ENCODE results near the gene RAB11A.
A peak's percentile ranks its signal among the peaks of the same experiment; 100 is the strongest.

RAB11A gene

GRCh38 chr15:65869126-65869953 lies at the start of gene RAB11A:
Gene RAB11A, plus strand, starts transcription at chr15:65869491. Its CDS starts 95 bp downstream, at chr15:65869586.
- DNase-seq = peak; percentile 75

- peak; percentile 33 for DNase-seq
Observed at GRCh38 chr15:65819563-65819960, 49.7 kb upstream of the RAB11A start.

- DNase-seq = no peak
Observed at GRCh38 chr15:65821070-65821469, 48.2 kb upstream of the RAB11A start.

- DNase-seq = no peak
Observed at GRCh38 chr15:65822316-65822715, 47.0 kb upstream of the RAB11A start.

- peak; percentile 18 for DNase-seq
Observed at GRCh38 chr15:65824031-65824743, 45.1 kb upstream of the RAB11A start.

- no peak for DNase-seq
Observed at GRCh38 chr15:65824941-65825544, 44.2 kb upstream of the RAB11A start.

GRCh38 chr15:65827065-65827464 lies 42.2 kb upstream of the RAB11A start:
- DNase-seq = no peak

- no peak for DNase-seq
Observed at GRCh38 chr15:65828585-65828984, 40.7 kb upstream of the RAB11A start.

- no peak for DNase-seq
Observed at GRCh38 chr15:65829130-65829764, 40.0 kb upstream of the RAB11A start.

GRCh38 chr15:65832549-65833364 lies 36.5 kb upstream of the RAB11A start:
- peak; percentile 98 for DNase-seq

GRCh38 chr15:65833501-65834205 lies 35.6 kb upstream of the RAB11A start:
- peak; percentile 49 for DNase-seq

- no peak for DNase-seq
Observed at GRCh38 chr15:65834603-65835282, 34.5 kb upstream of the RAB11A start.

GRCh38 chr15:65835447-65835846 lies 33.8 kb upstream of the RAB11A start:
- DNase-seq = no peak

GRCh38 chr15:65836665-65837064 lies 32.6 kb upstream of the RAB11A start:
- DNase-seq = no peak

- no peak for DNase-seq
Observed at GRCh38 chr15:65837301-65838294, 31.7 kb upstream of the RAB11A start.

GRCh38 chr15:65839354-65839901 lies 29.9 kb upstream of the RAB11A start:
- no peak for DNase-seq

GRCh38 chr15:65839985-65840384 lies 29.3 kb upstream of the RAB11A start:
- no peak for DNase-seq

GRCh38 chr15:65841121-65841930 lies 28.0 kb upstream of the RAB11A start:
- no peak for DNase-seq

All from DMS153 (cell line).